GM12873 (cell line): ENCODE data around the gene CBFA2T3.

ENCODE experiments used
- TF ChIP-seq, protein P1 (sequence below): IDR thresholded peaks from 2 replicates; pipeline ENCODE4 v1.5.1; 2012; ENCODE audit warnings: low read depth, mild to moderate bottlenecking, moderate library complexity, low read length, control low read depth; ENCODE audit not compliant: insufficient read depth; ENCODE audit errors: missing control alignments

Gene CBFA2T3

DNA sequence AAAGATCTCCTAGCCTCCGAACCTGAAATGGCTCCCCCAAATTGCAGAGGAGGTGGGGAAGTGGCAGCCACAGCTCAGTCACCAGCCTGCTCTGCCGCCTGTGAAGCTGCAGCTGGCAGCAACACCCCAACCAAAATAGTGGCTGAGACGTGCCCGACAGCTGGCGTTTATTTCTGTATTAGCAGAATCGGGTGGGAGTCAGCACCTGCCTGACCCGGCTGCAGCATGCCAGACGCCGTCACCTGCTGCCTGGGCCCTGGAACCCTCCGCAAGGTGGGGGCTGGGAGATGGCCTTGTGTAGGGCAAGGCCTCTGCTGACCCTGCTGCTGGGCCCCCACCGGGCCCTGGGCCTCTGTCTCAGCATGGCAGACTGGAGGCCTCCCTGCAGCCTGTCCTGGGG, 93.1 kb downstream of the CBFA2T3 start:
- TF ChIP-seq, protein P1, sequence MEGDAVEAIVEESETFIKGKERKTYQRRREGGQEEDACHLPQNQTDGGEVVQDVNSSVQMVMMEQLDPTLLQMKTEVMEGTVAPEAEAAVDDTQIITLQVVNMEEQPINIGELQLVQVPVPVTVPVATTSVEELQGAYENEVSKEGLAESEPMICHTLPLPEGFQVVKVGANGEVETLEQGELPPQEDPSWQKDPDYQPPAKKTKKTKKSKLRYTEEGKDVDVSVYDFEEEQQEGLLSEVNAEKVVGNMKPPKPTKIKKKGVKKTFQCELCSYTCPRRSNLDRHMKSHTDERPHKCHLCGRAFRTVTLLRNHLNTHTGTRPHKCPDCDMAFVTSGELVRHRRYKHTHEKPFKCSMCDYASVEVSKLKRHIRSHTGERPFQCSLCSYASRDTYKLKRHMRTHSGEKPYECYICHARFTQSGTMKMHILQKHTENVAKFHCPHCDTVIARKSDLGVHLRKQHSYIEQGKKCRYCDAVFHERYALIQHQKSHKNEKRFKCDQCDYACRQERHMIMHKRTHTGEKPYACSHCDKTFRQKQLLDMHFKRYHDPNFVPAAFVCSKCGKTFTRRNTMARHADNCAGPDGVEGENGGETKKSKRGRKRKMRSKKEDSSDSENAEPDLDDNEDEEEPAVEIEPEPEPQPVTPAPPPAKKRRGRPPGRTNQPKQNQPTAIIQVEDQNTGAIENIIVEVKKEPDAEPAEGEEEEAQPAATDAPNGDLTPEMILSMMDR, result no peak

DNA sequence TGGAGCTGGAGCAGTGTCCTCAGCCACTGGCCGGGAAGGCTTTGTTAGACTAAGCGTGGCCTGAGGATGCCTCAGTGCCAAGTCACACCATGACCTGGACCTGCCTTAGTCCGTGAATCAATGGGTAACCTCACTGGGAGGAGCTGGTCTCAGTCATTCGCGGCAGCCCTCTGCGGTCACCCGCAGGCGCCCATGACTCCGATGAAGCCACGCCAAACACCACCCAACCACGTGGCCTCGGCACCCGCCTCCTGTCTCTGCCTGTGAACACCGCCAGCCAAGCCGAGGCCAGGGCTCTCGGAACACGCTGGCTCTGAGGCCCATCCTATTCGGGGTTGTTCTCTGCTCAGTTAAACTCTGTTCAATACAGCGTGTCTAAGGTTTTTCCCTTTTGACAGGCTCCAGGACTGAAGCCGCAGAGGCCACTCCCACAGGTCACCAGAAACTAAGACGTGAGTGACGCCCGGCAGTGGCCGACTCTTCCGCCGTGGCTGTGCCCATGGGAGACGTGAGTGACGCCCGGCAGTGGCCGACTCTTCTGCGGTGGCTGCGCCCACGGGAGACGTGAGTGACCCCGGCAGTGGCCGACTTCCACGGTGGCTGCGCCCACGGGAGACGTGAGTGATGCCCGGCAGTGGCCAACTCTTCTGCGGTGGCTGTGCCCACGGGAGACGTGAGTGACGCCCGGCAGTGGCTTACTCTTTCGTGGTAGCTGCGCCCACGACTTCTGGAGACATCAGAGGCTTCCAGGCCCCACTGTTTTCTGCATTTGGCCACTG, 93.7 kb downstream of the CBFA2T3 start:
- TF ChIP-seq, protein P1, result no peak

DNA sequence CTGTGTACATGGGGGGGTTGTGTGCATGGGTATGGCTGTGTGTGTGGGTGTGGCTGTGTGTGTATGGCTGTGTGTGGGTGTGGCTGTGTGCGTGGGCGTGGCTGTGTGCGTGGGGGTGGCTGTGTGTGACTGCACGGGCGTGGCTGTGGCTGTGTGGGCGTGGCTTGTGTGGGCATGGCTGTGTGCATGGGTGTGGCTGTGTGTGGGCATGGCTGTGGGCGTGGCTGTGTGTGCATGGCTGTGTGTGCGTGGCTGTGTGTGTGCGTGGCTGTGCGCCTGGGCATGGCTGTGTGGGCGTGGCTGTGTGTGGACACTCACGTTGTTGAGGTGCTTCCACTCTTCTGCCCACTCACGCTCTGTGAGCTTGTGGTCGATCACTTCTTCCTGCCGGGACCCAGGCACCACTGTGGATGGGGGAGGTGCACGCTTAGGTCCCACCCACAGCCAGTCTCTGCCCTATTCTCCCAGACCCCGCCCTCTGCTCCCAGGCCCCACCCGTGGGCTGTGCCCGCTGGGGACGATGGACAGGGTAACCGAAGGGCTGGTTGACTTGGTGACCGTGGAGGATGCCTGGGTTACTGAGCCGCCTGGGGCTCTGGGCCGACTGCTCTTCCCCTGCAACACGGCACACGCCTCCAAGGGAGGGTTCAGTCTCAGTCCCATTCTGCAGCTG, 94.5 kb downstream of the CBFA2T3 start:
- TF ChIP-seq, protein P1, result no peak

DNA sequence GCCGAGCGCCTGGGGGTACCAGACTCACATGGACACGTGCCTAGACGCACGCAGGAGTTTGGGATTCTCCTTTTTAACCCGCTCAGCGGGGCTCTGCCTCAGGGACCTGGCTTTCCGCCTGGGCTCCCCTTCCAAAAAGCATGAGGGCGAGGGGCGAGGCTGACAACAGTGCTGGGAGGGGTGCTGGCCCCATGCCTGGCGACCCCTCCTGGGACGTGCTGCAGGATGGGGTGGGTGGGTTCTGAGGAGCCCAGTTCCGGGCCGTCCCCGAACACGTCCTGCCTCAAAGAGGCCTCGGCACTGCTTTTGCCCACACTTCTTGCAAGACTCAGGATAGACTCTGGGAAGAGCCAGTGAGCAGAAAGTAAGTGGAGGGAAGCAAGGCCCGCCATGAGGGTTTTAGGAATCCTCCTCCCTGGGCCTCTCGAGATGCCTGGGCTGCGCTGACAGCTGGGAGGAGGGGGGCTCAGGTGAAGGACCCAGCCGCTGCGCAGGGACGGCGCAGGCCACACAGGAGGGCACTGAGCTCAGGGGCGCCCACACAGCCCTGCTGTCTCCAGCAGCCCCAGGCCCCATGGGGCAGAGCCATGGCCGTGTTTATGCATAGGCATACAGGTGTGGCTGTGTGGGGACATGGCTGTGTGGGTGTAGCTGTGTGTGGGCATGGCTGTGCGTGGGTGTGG, 95.2 kb downstream of the CBFA2T3 start:
- TF ChIP-seq, protein P1, result no peak

DNA sequence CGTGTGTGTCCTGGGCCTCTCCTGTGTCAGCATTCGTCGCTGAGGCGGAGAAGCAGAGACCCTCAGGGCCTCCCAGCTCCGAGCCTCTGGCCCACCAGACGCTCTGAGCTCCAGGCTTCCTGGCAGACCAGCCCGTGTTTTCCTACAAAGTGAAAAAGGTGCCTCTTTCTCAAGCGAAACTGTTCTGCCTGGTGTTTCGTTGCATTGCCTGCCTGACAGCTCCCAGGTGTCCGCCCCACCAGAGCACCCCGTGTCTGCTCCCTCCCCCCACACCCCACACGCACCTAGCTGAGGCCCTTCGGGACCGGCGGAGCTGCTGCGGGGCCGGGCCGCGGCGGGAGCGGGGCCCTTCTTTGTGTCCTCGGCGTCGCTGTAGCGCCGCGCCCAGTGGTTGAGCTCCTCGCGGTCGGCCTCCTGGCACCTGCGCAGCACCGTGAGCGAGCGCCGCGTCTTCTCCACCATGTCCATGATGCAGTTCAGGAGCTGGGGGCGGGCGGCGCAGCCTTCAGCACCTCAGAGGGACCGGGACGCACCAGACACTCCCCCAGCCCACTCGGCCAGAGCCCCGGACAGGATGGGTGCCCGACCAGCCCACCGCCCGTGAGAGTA, 95.9 kb downstream of the CBFA2T3 start:
- TF ChIP-seq, protein P1, result no peak

DNA sequence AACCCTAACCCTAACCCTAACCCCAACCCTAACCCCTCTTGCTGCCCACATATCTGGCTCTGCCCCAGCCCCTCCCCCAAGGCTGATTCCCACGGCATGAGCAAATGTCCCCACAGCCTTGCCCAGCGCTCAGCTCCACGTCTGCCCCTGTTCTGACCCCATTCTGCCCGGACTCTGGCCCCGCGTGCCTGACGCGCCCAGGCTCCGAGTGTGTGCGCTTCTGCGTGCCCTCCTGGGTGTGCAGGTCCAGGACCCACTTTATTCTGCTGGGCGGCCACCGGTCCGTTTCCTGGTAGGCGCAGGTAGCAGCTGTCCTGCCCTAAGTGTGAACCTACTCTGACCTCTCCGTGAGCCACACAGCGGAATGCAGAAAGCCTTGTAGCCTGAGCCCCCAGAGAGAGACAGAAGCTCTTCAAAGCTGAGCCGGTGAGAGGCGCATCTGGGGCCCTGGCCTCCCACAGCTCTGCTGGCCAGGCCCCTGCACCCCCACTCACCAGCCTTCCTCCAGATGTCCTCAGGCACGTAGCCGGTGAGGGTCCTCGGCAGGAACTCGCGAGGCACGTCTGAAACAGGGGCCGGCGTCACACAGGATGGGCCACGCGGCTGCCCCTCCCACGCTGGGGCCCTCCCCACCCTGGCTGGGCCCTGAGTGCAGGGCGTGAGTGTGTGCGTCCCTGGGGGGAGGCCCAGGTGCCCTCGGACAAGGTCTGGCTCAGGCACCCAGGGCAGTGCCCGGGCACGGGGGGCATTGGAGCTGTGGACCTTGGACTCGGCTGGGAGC, 96.6 kb downstream of the CBFA2T3 start:
- TF ChIP-seq, protein P1, result no peak
